Activated B cell treated with CpG ODN at 0.5 μM for 24 hours (primary cell): ENCODE results near the gene RPIA. TPM values are rescaled to one million over a fixed set of nuclear protein-coding genes. Genes with fewer than 3 reads are reported as not detected.
"Not testable (repeated sequence)": the region's sequence is repeated elsewhere in the genome, so short reads cannot be mapped to it uniquely, and the experiment has no call there.

Experiments
- ATAC-seq: fragments of 200-7000 bp; cut with Tn5 transposase; one replicate; pipeline ENCODE4 v1.10.0; 2021; ENCODE audit warnings: low read depth, mild to moderate bottlenecking, moderate library complexity
- CTCF ChIA-PET: fragments of 350-600 bp; sonication (Branson Sonifier 250); formaldehyde crosslinking; loops from one replicate; lab custom pipeline; 2021; ENCODE audit warnings: antibody characterized with exemption; lab: Charles Lee
- POLR2A ChIA-PET: fragments of 350-600 bp; sonication (Branson Sonifier 250); formaldehyde crosslinking; loops from one replicate; lab custom pipeline; 2021; ENCODE audit warnings: antibody characterized with exemption; lab: Charles Lee
- DNase-seq: peaks from one replicate; pipeline ENCODE4 v3.0.0; 2022
- H3K27ac Mint-ChIP-seq: one replicate; pipeline ENCODE4 v1.8.0; 2020; ENCODE audit warnings: mixed read lengths
- H3K27me3 Mint-ChIP-seq: one replicate; pipeline ENCODE4 v1.8.0; 2021; ENCODE audit warnings: mixed read lengths
- H3K36me3 Mint-ChIP-seq: one replicate; pipeline ENCODE4 v1.8.0; 2021; ENCODE audit warnings: low read depth, mixed read lengths
- H3K4me1 Mint-ChIP-seq: one replicate; pipeline ENCODE4 v1.8.0; 2021; ENCODE audit warnings: mixed read lengths
- H3K4me3 Mint-ChIP-seq: one replicate; pipeline ENCODE4 v1.8.0; 2020; ENCODE audit warnings: mild to moderate bottlenecking, mixed read lengths
- H3K9me3 Mint-ChIP-seq: one replicate; pipeline ENCODE4 v1.8.0; 2020; ENCODE audit warnings: mixed read lengths
- intact Hi-C: fragments of 100-400 bp; cut with micrococcal nuclease; formaldehyde crosslinking; loops from one replicate; pipeline ENCODE4 v1.15.1; 2024
- total RNA-seq: library from RNA; stranded (reverse); gene quantifications from 2 replicates; pipeline ENCODE4 v1.2.3, GENCODE V29; 2022
- TF ChIP-seq, protein P1 (sequence below): fragments of 200-600 bp; IDR thresholded peaks from one replicate; pipeline ENCODE4 v1.8.0; 2022; ENCODE audit warnings: antibody characterized with exemption, mild to moderate bottlenecking

RPIA gene
- total RNA-seq, 1 donor from 2014 or later, result 35.9 TPM

- intact Hi-C loops, result loop anchor here (2.0 kb wide), 1 partner anchor 78 kb away; no protein-coding TSS in a partner anchor
Observed at GRCh38 chr2:88754585-88755320, 63.3 kb downstream of the RPIA start.

GRCh38 chr2:88755836-88756235, 64.4 kb downstream of the RPIA start:
- peaks cover 26% of the 10 kb centered on the region for H3K36me3 Mint-ChIP-seq
- CTCF ChIA-PET, result no interaction called here

More at GRCh38 chr2:88754585-88755320, 63.3 kb downstream of the RPIA start:
- peaks cover 35% of the 10 kb centered on the region for H3K36me3 Mint-ChIP-seq
- peak overlapping the region; percentile 13 for H3K4me3 Mint-ChIP-seq
- H3K9me3 Mint-ChIP-seq, result peaks cover 5% of the 10 kb centered on the region
- H3K27me3 Mint-ChIP-seq, result no peaks in the 10 kb centered on the region
- ATAC-seq (peak; percentile 38), DNase-seq (no peak)
- ChIA-PET CTCF (interaction anchor here (0.5 to 1.1 kb wide), 3 partner anchors 15 to 563 kb away, joined by 3 to 4 read pairs (median 3); partner anchors contain the start of gene RPIA), POLR2A (interaction anchor here (0.8 to 1.8 kb wide), 7 partner anchors 10 to 104 kb away, joined by 3 to 11 read pairs (median 5); no protein-coding TSS in a partner anchor)
- H3K27ac Mint-ChIP-seq, result peak overlapping the region; percentile 96
- TF ChIP-seq, protein P1, sequence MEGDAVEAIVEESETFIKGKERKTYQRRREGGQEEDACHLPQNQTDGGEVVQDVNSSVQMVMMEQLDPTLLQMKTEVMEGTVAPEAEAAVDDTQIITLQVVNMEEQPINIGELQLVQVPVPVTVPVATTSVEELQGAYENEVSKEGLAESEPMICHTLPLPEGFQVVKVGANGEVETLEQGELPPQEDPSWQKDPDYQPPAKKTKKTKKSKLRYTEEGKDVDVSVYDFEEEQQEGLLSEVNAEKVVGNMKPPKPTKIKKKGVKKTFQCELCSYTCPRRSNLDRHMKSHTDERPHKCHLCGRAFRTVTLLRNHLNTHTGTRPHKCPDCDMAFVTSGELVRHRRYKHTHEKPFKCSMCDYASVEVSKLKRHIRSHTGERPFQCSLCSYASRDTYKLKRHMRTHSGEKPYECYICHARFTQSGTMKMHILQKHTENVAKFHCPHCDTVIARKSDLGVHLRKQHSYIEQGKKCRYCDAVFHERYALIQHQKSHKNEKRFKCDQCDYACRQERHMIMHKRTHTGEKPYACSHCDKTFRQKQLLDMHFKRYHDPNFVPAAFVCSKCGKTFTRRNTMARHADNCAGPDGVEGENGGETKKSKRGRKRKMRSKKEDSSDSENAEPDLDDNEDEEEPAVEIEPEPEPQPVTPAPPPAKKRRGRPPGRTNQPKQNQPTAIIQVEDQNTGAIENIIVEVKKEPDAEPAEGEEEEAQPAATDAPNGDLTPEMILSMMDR, result no peak
- H3K4me1 Mint-ChIP-seq, result peaks cover 18% of the 10 kb centered on the region

GRCh38 chr2:88757025-88757424, 65.6 kb downstream of the RPIA start:
- CTCF ChIA-PET, result no interaction called here
- peaks cover 5% of the 10 kb centered on the region for H3K9me3 Mint-ChIP-seq
- H3K4me1 Mint-ChIP-seq, result peaks cover 16% of the 10 kb centered on the region
- DNase-seq, result no peak
- intact Hi-C loops, result no loop called here
- POLR2A ChIA-PET, result no interaction called here
- no peaks in the 10 kb centered on the region for H3K27me3 Mint-ChIP-seq
- TF ChIP-seq, protein P1, result no peak
- no peak for ATAC-seq
- H3K36me3 Mint-ChIP-seq, result peaks cover 16% of the 10 kb centered on the region
- no peak overlapping the region for H3K27ac Mint-ChIP-seq
- no peak overlapping the region for H3K4me3 Mint-ChIP-seq

More at GRCh38 chr2:88755836-88756235, 64.4 kb downstream of the RPIA start:
- Mint-ChIP-seq H3K9me3 (peaks cover 5% of the 10 kb centered on the region), H3K4me3 (no peak overlapping the region), H3K4me1 (peaks cover 18% of the 10 kb centered on the region), H3K27me3 (no peaks in the 10 kb centered on the region), H3K27ac (no peak overlapping the region)
- POLR2A ChIA-PET, result no interaction called here
- TF ChIP-seq, protein P1, result no peak
- intact Hi-C loops, result loop anchor here (2.0 kb wide), 1 partner anchor 77 kb away; no protein-coding TSS in a partner anchor
- no peak for DNase-seq
- no peak for ATAC-seq

GRCh38 chr2:88758702-88759101, 67.2 kb downstream of the RPIA start:
- H3K9me3 Mint-ChIP-seq, H3K4me3 Mint-ChIP-seq, H3K27ac Mint-ChIP-seq, CTCF ChIA-PET, H3K27me3 Mint-ChIP-seq, ATAC-seq, DNase-seq, POLR2A ChIA-PET, intact Hi-C loops, H3K36me3 Mint-ChIP-seq: not testable (repeated sequence)
- H3K4me1 Mint-ChIP-seq, result peaks cover 13% of the 10 kb centered on the region

GRCh38 chr2:88760819-88761598, 69.5 kb downstream of the RPIA start:
- H3K27me3 Mint-ChIP-seq, result peaks cover 4% of the 10 kb centered on the region
- POLR2A ChIA-PET, result no interaction called here
- H3K27ac Mint-ChIP-seq, result no peak overlapping the region
- TF ChIP-seq, protein P1, result no peak
- intact Hi-C loops, result no loop called here
- no peak for ATAC-seq
- H3K36me3 Mint-ChIP-seq, result peaks cover 2% of the 10 kb centered on the region
- DNase-seq, result no peak
- H3K4me1 Mint-ChIP-seq, result peaks cover 9% of the 10 kb centered on the region
- H3K9me3 Mint-ChIP-seq, result peaks cover 5% of the 10 kb centered on the region
- H3K4me3 Mint-ChIP-seq, result no peak overlapping the region
- CTCF ChIA-PET, result no interaction called here
